HepG2 (cell line): ENCODE data around the gene GLIS1. TPM values are rescaled to one million over a fixed set of nuclear protein-coding genes. Genes with fewer than 3 reads are reported as not detected.

ENCODE experiments used
- ATAC-seq: fragments of 200-7000 bp; cut with Tn5 transposase; 3 replicates; pipeline ENCODE4 v1.9.1; 2020; ENCODE audit warnings: mild to moderate bottlenecking, moderate library complexity
- BruUV-seq: library from RNA; stranded (reverse); fragments of 400-500 nt; replicated peaks from 2 replicates; lab custom pipeline; 2021; lab: Mats Ljungman, UMichigan
- CTCF ChIA-PET: fragments of 300-600 bp; formaldehyde crosslinking; extraction: SDS; loops from one replicate; lab custom pipeline; 2021; ENCODE audit warnings: low total read pairs, inconsistent platforms, low intra/inter-chr PET ratio; lab: Yijun Ruan, JAX
- POLR2A ChIA-PET: fragments of 350-600 bp; sonication (Branson Sonifier 250); formaldehyde crosslinking; loops from one replicate; lab custom pipeline; 2020; ENCODE audit warnings: antibody characterized with exemption, inconsistent platforms; lab: Yijun Ruan, JAX
- DNase-seq: peaks from one replicate; pipeline ENCODE4 v3.0.0-alpha.2; 2015; ENCODE audit warnings: low spot score
- FAIRE-seq: peaks from 3 replicates; lab custom pipeline; 2011; peaks lifted over from hg19 to GRCh38; lab: Jason Lieb, UNC
- H2AFZ ChIP-seq: one replicate; pipeline ENCODE4 v1.6.1; 2011; ENCODE audit warnings: low read length, inconsistent platforms
- H3K27ac ChIP-seq: fragments of 300-600 bp; 3 replicates; pipeline ENCODE4 v1.8.0; 2011; ENCODE audit warnings: mixed run types, mild to moderate bottlenecking, mixed read lengths, low read length, inconsistent platforms; ENCODE audit not compliant: insufficient read depth; ENCODE audit errors: extremely low read length
- H3K27me3 ChIP-seq, 2 experiments: fragments of 200-600 bp in 1 of 2; 2 replicates in 1 of 2; 3 replicates in 1 of 2; pipeline versions ENCODE4 v1.6.0 to v1.8.0; 2011; ENCODE audit warnings: low read length in 2 of 2, mild to moderate bottlenecking in 2 of 2, moderate library complexity in 2 of 2, inconsistent platforms in 1 of 2; ENCODE audit not compliant: insufficient read depth in 2 of 2, control insufficient read depth in 1 of 2
- H3K36me3 ChIP-seq, 2 experiments: fragments of 200-600 bp in 1 of 2; replicated peaks in 1 of 2; 2 replicates in 1 of 2; 3 replicates in 1 of 2; pipeline versions ENCODE4 v1.5.1 to v1.8.0; 2011; ENCODE audit warnings: low read length in 2 of 2, inconsistent platforms in 1 of 2; ENCODE audit not compliant: insufficient read depth in 2 of 2, control insufficient read depth in 1 of 2
- H3K4me1 ChIP-seq: 2 replicates; pipeline ENCODE4 v1.5.1; 2012; ENCODE audit warnings: low read length, inconsistent platforms; ENCODE audit not compliant: insufficient read depth
- H3K4me2 ChIP-seq: 2 replicates; pipeline ENCODE4 v1.6.0; 2011; ENCODE audit warnings: low read depth, low read length, inconsistent platforms
- H3K4me3 ChIP-seq, 3 experiments: fragments of 200-600 bp in 1 of 3; sonication (generic), shearing (Covaris generic) in 1 of 3; replicated peaks in 1 of 3; 2 replicates each; pipeline ENCODE4 v1.5.1; 2011 to 2016; ENCODE audit warnings: low read length in 3 of 3, inconsistent platforms in 2 of 3, low read depth in 2 of 3, mild to moderate bottlenecking in 2 of 3, control low read depth in 1 of 3, mixed read lengths in 1 of 3; ENCODE audit not compliant: insufficient read depth in 1 of 3
- H3K79me2 ChIP-seq: one replicate; pipeline ENCODE4 v1.6.1; 2011; ENCODE audit warnings: low read length, inconsistent platforms; ENCODE audit not compliant: insufficient read depth
- H3K9ac ChIP-seq: 2 replicates; pipeline ENCODE4 v1.6.0; 2011; ENCODE audit warnings: mild to moderate bottlenecking, low read depth, low read length, inconsistent platforms; ENCODE audit not compliant: insufficient read depth
- H3K9me3 ChIP-seq: 2 replicates; pipeline ENCODE4 v1.5.1; 2012; ENCODE audit warnings: mild to moderate bottlenecking, low read length
- H4K20me1 ChIP-seq: 2 replicates; pipeline ENCODE4 v1.6.0; 2011; ENCODE audit warnings: inconsistent platforms, mild to moderate bottlenecking, low read length, moderate library complexity; ENCODE audit not compliant: insufficient read depth
- CBX1 ChIP-seq: IDR thresholded peaks from one replicate; pipeline ENCODE4 v1.6.1; 2016; ENCODE audit warnings: antibody characterized with exemption, low read depth
- KDM4B ChIP-seq: sonication (generic); formaldehyde crosslinking; IDR thresholded peaks from 2 replicates; pipeline ENCODE4 v1.4.0; 2020; ENCODE audit warnings: missing genetic modification reagents
- MTF1 ChIP-seq: sonication (generic); formaldehyde crosslinking; IDR thresholded peaks from 2 replicates; pipeline ENCODE4 v1.5.0; 2020; ENCODE audit warnings: missing genetic modification reagents
- NR2F6 ChIP-seq, 2 experiments: IDR thresholded peaks; 2 replicates each; pipeline ENCODE4 v1.6.1; 2016; ENCODE audit warnings: antibody characterized with exemption in 1 of 2, mild to moderate bottlenecking in 1 of 2
- REPIN1 ChIP-seq: sonication (generic); formaldehyde crosslinking; IDR thresholded peaks from 2 replicates; pipeline ENCODE4 v1.8.0; 2022; ENCODE audit warnings: missing genetic modification reagents, low read depth, mild to moderate bottlenecking, borderline replicate concordance
- ZFP36 ChIP-seq: fragments of 150-350 bp; IDR thresholded peaks from 2 replicates; pipeline ENCODE4 v1.6.1; 2018; ENCODE audit warnings: borderline replicate concordance, low read length, low read depth; ENCODE audit not compliant: partially characterized antibody
- ZNF232 ChIP-seq: sonication (generic); formaldehyde crosslinking; IDR thresholded peaks from 2 replicates; pipeline ENCODE4 v1.4.0; 2020; ENCODE audit warnings: missing genetic modification reagents, borderline replicate concordance
- ZNF274 ChIP-seq: sonication (generic); formaldehyde crosslinking; IDR thresholded peaks from 2 replicates; pipeline ENCODE4 v1.5.1; 2020; ENCODE audit warnings: mild to moderate bottlenecking, missing genetic modification reagents
- ZNF34 ChIP-seq: sonication (generic); formaldehyde crosslinking; IDR thresholded peaks from 2 replicates; pipeline ENCODE4 v1.4.0; 2020; ENCODE audit warnings: mild to moderate bottlenecking, missing genetic modification reagents, borderline replicate concordance
- ZNF441 ChIP-seq: sonication (generic); formaldehyde crosslinking; IDR thresholded peaks from 2 replicates; pipeline ENCODE4 v1.7.0; 2021; ENCODE audit warnings: missing genetic modification reagents, borderline replicate concordance
- ZNF605 ChIP-seq: sonication (generic); formaldehyde crosslinking; IDR thresholded peaks from 2 replicates; pipeline ENCODE4 v1.8.0; 2022; ENCODE audit warnings: mild to moderate bottlenecking, missing genetic modification reagents
- ZNF660 ChIP-seq: sonication (generic); formaldehyde crosslinking; IDR thresholded peaks from 2 replicates; pipeline ENCODE4 v1.5.1; 2020; ENCODE audit warnings: mild to moderate bottlenecking, low read depth, missing genetic modification reagents, borderline replicate concordance
- WGBS: methylation state at CpG from one replicate; pipeline ENCODE4 v1.1.6; 2017; ENCODE audit warnings: low lambda C conversion rate; 5-methylcytosine and 5-hydroxymethylcytosine counted together
- in situ Hi-C: cut with HindIII; loops from 2 replicates; pipeline ENCODE4 v1.10.0; 2017; ENCODE audit warnings: low pct_unique_long_range_greater_than_20kb; ENCODE audit not compliant: extremely low pct_ligation_motif_present
- intact Hi-C: fragments of 100-400 bp; cut with micrococcal nuclease; formaldehyde crosslinking; loops from one replicate; pipeline ENCODE4 v1.10.0; 2022; ENCODE audit not compliant: unreplicated experiment
- polyA plus RNA-seq, 8 experiments: library from polyadenylated mRNA; depleted of rRNA in 3 of 8; stranded (reverse) in 7 of 8; unstranded in 1 of 8; fragments of >200 nt; fragmentation: Illumina TruSeq in 4 of 8; extraction: Trizol in 4 of 8; gene quantifications; 2 replicates each; pipeline versions ENCODE4 v1.2.1 to v1.2.3, GENCODE V29; 2011 to 2016; ENCODE audit warnings: low read depth in 4 of 8, missing spikeins in 1 of 8, mixed read lengths in 1 of 8; ENCODE audit not compliant: insufficient read depth in 1 of 8
- total RNA-seq, 5 experiments: library from RNA; depleted of rRNA; stranded (reverse); fragments of >200 nt; fragmentation: Illumina TruSeq; extraction: Trizol; gene quantifications; 2 replicates each; pipeline ENCODE4 v1.2.3, GENCODE V29; 2016; ENCODE audit warnings: low read depth in 1 of 5
- TF ChIP-seq, protein P1 (sequence below): sonication (generic); formaldehyde crosslinking; IDR thresholded peaks from 2 replicates; pipeline ENCODE4 v1.4.0; 2020; ENCODE audit warnings: missing genetic modification reagents
- TF ChIP-seq, protein P2 (sequence below), 2 experiments: sonication (generic) in 1 of 2; formaldehyde crosslinking in 1 of 2; IDR thresholded peaks; 2 replicates each; pipeline versions ENCODE4 v1.6.1 to v1.9.0; 2014 to 2022; ENCODE audit warnings: antibody characterized with exemption in 1 of 2, borderline replicate concordance in 1 of 2, inconsistent platforms in 1 of 2, low read depth in 1 of 2, missing genetic modification reagents in 1 of 2

Gene GLIS1
- total and polyA plus RNA-seq, 2 of the 13 experiments (the other 11 are each of a cell fraction or from before 2014, with no cell fraction given), result 0.03 TPM; not detected in 1

DNA sequence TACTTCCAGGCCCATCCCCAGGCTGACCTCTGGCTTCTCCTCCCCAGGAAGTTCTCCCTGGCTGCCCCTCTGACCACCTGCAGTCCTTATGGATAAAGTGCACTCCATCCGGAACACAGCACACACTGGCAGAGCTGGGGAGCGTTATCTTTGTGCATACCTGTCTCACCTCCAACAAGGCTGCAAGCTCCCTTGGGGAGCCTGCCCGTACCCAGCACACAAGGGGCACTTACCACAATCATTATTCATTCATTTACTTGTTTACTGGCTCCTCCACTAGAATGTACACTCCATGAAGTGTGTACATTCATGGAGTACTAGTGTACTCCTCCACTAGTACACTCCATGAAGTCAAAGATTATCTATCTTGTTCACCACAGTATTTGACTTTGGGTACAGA lies 30.3 kb downstream of the GLIS1 start (continued):
- TF ChIP-seq, protein P1, sequence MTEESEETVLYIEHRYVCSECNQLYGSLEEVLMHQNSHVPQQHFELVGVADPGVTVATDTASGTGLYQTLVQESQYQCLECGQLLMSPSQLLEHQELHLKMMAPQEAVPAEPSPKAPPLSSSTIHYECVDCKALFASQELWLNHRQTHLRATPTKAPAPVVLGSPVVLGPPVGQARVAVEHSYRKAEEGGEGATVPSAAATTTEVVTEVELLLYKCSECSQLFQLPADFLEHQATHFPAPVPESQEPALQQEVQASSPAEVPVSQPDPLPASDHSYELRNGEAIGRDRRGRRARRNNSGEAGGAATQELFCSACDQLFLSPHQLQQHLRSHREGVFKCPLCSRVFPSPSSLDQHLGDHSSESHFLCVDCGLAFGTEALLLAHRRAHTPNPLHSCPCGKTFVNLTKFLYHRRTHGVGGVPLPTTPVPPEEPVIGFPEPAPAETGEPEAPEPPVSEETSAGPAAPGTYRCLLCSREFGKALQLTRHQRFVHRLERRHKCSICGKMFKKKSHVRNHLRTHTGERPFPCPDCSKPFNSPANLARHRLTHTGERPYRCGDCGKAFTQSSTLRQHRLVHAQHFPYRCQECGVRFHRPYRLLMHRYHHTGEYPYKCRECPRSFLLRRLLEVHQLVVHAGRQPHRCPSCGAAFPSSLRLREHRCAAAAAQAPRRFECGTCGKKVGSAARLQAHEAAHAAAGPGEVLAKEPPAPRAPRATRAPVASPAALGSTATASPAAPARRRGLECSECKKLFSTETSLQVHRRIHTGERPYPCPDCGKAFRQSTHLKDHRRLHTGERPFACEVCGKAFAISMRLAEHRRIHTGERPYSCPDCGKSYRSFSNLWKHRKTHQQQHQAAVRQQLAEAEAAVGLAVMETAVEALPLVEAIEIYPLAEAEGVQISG (CRISPR knock-in tag), result no peak
- no peak for TF ChIP-seq ZNF605 (CRISPR knock-in tag)
- no peak for TF ChIP-seq MTF1 (CRISPR knock-in tag)
- TF ChIP-seq ZNF34 (CRISPR knock-in tag), result no peak

DNA sequence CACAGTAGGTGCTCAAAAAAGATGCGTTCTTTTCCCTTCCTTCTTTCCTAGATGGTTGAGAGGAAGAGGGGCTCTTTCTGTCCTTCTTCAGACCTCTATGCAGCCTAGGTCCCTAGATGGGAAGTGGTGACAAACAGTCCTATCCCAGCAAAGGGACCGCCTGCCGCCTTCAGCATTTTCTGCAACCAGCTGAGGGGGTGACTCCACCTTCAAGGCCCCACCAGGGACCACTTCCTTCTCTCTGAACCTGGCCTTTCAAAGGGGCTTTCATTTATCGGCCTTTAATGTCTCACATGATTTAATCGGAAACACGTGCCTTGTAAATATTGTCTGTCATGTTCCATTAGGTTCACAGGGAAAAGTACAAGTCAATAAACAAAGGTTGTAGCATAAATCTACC lies 32.6 kb downstream of the GLIS1 start:
- Histone ChIP-seq H3K9me3 (no peaks in the 10 kb centered on the region), H4K20me1 (no peaks in the 10 kb centered on the region), H2AFZ (no peak overlapping the region), H3K79me2 (no peaks in the 10 kb centered on the region), H3K4me3 (no peak overlapping the region), H3K4me2 (no peak overlapping the region), H3K36me3 (no peaks in the 10 kb centered on the region), H3K4me1 (no peaks in the 10 kb centered on the region), H3K27ac (no peak overlapping the region), H3K27me3 (peaks cover 0 to 30% of the 10 kb centered on the region in 2 experiments; a peak in 2 of 5 replicates), H3K9ac (no peak overlapping the region)
- POLR2A ChIA-PET, result no interaction called here
- intact Hi-C loops, result no loop called here
- no peak for FAIRE-seq
- 21% methylated on average over 6 of the region's 6 CpGs for WGBS
- CTCF ChIA-PET, result no interaction called here
- no peak for DNase-seq
- in situ Hi-C loops, result no loop called here
- BruUV-seq, result no TSS peak
- no peak for ATAC-seq
- TF ChIP-seq, protein P2, sequence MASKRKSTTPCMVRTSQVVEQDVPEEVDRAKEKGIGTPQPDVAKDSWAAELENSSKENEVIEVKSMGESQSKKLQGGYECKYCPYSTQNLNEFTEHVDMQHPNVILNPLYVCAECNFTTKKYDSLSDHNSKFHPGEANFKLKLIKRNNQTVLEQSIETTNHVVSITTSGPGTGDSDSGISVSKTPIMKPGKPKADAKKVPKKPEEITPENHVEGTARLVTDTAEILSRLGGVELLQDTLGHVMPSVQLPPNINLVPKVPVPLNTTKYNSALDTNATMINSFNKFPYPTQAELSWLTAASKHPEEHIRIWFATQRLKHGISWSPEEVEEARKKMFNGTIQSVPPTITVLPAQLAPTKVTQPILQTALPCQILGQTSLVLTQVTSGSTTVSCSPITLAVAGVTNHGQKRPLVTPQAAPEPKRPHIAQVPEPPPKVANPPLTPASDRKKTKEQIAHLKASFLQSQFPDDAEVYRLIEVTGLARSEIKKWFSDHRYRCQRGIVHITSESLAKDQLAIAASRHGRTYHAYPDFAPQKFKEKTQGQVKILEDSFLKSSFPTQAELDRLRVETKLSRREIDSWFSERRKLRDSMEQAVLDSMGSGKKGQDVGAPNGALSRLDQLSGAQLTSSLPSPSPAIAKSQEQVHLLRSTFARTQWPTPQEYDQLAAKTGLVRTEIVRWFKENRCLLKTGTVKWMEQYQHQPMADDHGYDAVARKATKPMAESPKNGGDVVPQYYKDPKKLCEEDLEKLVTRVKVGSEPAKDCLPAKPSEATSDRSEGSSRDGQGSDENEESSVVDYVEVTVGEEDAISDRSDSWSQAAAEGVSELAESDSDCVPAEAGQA (IDR thresholded peaks at IDR 0.05; ENCODE audit: low read depth), result no peak
- TF ChIP-seq, protein P2 (CRISPR knock-in tag; IDR thresholded peaks at IDR 0.05; ENCODE audit: borderline replicate concordance), result no peak
- TF ChIP-seq KDM4B (CRISPR knock-in tag), result no peak
- no peak for TF ChIP-seq CBX1
- no peak for TF ChIP-seq ZNF660 (CRISPR knock-in tag)
- no peak for TF ChIP-seq REPIN1 (CRISPR knock-in tag)
- TF ChIP-seq ZFP36, result no peak
- TF ChIP-seq NR2F6 (IDR thresholded peaks at IDR 0.05), result no peak
- no peak for TF ChIP-seq NR2F6 (CRISPR knock-in tag; IDR thresholded peaks at IDR 0.05)
- TF ChIP-seq ZNF274 (CRISPR knock-in tag), result no peak
- TF ChIP-seq ZNF441, result no peak
- TF ChIP-seq ZNF232, result no peak
